RPMI7951 (cell line): ENCODE results near the gene LEKR1. TPM values are rescaled to one million over a fixed set of nuclear protein-coding genes. Genes with fewer than 3 reads are reported as not detected.

ENCODE experiments used
- total RNA-seq: library from RNA; depleted of rRNA; stranded (reverse); fragments of >200 nt; shearing (Covaris generic); gene quantifications from 2 replicates; pipeline ENCODE4 v1.2.3, GENCODE V29; 2014; rRNA removed

LEKR1 gene
- total RNA-seq, 1 experiment from 2014 or later = 1.8 TPM

Other genes starting within 250 kb of the LEKR1 start
- 115 and 155 TPM in 2 replicates for gene TIPARP, start 151.8 kb upstream of the LEKR1 start, total RNA-seq